Karpas-422 (cell line): Measurements from ENCODE around the gene FAM167B. TPM values are rescaled to one million over a fixed set of nuclear protein-coding genes. Genes with fewer than 3 reads are reported as not detected.

Experiments used
- DNase-seq: peaks from one replicate; pipeline ENCODE4 v3.0.0-alpha.2; 2015
- H2AFZ ChIP-seq: fragments of 200-600 bp; sonication (generic); 2 replicates; pipeline ENCODE4 v1.6.1; 2014; ENCODE audit warnings: antibody characterized with exemption, low read length, mixed read lengths
- H3K27ac ChIP-seq: fragments of 200-600 bp; sonication (generic); 2 replicates; pipeline ENCODE4 v1.5.1; 2014; ENCODE audit warnings: mild to moderate bottlenecking, low read length, moderate library complexity
- H3K27me3 ChIP-seq: fragments of 200-600 bp; sonication (generic); 2 replicates; pipeline ENCODE4 v1.6.1; 2014; ENCODE audit warnings: low read length, mixed read lengths
- H3K36me3 ChIP-seq: fragments of 200-600 bp; sonication (generic); 2 replicates; pipeline ENCODE4 v1.6.1; 2014; ENCODE audit warnings: low read length, mixed read lengths; ENCODE audit not compliant: insufficient read depth
- H3K4me1 ChIP-seq: fragments of 200-600 bp; sonication (generic); 2 replicates; pipeline ENCODE4 v1.6.1; 2014; ENCODE audit warnings: mild to moderate bottlenecking, low read length, mixed read lengths
- H3K4me2 ChIP-seq: fragments of 200-600 bp; sonication (generic); 2 replicates; pipeline ENCODE4 v1.6.1; 2014; ENCODE audit warnings: low read length, low read depth, mild to moderate bottlenecking; ENCODE audit not compliant: poor library complexity, severe bottlenecking
- H3K4me3 ChIP-seq: fragments of 200-600 bp; sonication (generic); 2 replicates; pipeline ENCODE4 v1.5.1; 2014; ENCODE audit warnings: mild to moderate bottlenecking, antibody characterized with exemption, low read length, mixed read lengths
- H3K79me2 ChIP-seq: fragments of 200-600 bp; sonication (generic); 2 replicates; pipeline ENCODE4 v1.6.1; 2014; ENCODE audit warnings: mild to moderate bottlenecking, low read length, mixed read lengths
- H3K9ac ChIP-seq: fragments of 200-600 bp; sonication (generic); 2 replicates; pipeline ENCODE4 v1.6.0; 2014; ENCODE audit warnings: low read length
- H3K9me2 ChIP-seq: fragments of 200-600 bp; sonication (generic), shearing (Covaris generic); replicated peaks from 2 replicates; pipeline ENCODE4 v1.6.0; 2014; ENCODE audit warnings: mild to moderate bottlenecking, low read length, moderate library complexity; ENCODE audit not compliant: insufficient read depth
- H3K9me3 ChIP-seq: fragments of 300-700, 200-600 bp; sonication (generic); 2 replicates; pipeline ENCODE4 v1.6.1; 2014; ENCODE audit warnings: low read length, mixed read lengths
- H4K20me1 ChIP-seq: fragments of 200-600 bp; sonication (generic); 2 replicates; pipeline ENCODE4 v1.6.1; 2014; ENCODE audit warnings: mild to moderate bottlenecking, antibody characterized with exemption, low read length, low read depth; ENCODE audit not compliant: insufficient read depth
- total RNA-seq: library from RNA; depleted of rRNA; stranded (reverse); fragments of >200 nt; shearing (Covaris generic); gene quantifications from 2 replicates; pipeline ENCODE4 v1.2.3, GENCODE V29; 2014; ENCODE audit warnings: low replicate concordance

Gene FAM167B
- total RNA-seq, 1 experiment from 2014 or later = not detected

DNA sequence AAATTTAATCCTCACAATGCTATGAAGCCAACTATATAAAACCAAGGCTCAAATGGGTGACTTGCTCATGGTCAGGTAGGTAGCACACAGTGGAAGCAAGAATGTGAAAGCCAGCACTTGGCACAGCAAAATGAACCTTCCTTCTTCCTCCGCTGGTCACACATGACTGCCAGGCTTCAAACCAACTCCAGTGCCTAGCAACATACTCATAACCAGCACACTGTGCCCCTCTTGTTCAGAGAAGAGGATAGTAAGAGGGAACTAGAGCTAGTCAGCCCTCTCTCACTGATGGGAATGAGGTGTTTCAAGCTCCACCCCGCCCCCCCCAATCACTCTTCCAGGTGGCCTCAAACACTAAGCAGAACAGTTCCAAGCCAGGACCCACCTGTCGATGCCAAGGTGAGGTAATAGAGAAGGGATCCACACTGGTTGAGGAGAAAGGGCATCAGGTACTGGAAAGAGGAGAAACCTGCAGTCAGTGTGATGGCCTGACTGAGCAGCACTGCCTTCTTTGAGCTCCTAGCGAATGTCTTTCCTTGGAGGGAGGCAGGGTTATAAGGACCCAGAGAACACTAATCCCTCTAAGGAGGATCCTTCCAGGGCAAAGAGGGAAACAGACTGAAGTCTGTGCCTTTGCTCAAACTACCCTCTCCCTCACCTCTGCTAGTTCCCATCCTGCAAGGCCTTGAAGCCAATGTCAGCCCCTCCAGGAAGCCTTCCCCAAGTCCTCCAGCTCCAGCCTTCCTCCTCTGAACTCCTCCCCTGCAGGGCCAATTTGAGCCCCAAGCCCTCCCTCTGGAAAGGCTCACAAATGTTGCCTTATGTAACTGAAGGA lies 26.1 kb upstream of the FAM167B start:
- Histone ChIP-seq H3K36me3 (peaks cover 12% of the 10 kb centered on the region; the same call in 1 of the 2 replicates), H3K79me2 (peaks cover 35% of the 10 kb centered on the region), H3K27me3 (no peaks in the 10 kb centered on the region), H2AFZ (no peak overlapping the region), H4K20me1 (no peaks in the 10 kb centered on the region), H3K9me2 (no peaks in the 10 kb centered on the region), H3K27ac (peak overlapping the region; percentile 31; the same call in 1 of the 2 replicates), H3K9ac (peak overlapping the region; percentile 95), H3K4me2 (peak overlapping the region; percentile 79), H3K4me1 (peaks cover 33% of the 10 kb centered on the region), H3K4me3 (peak overlapping the region; percentile 94), H3K9me3 (no peaks in the 10 kb centered on the region)
- DNase-seq = no peak

DNA sequence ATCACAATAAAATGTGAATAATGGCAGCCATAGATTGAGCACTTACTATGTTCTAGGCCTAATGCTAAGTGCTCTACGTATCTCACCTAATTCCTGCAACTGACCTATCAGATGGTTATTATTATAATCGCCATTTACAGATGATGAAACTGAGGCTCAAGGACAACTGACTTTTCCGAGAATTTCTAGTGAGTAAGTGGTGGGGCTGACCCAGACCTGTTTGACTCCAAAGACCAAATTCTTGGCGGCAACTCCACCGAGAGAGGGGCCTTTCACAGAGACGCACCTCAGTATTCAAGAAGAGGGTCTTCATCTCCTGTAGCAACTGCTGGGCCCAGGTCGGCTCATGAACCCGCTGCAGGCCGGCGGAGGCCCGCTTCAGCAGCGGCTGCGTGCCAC lies 25.4 kb upstream of the FAM167B start:
- Histone ChIP-seq H3K9me3 (no peaks in the 10 kb centered on the region), H3K4me3 (peak overlapping the region; percentile 94), H4K20me1 (no peaks in the 10 kb centered on the region), H3K36me3 (peaks cover 12% of the 10 kb centered on the region; the same call in 1 of the 2 replicates), H3K27ac (peak overlapping the region; percentile 31; the same call in 1 of the 2 replicates), H3K4me2 (peak overlapping the region; percentile 79), H3K4me1 (peaks cover 33% of the 10 kb centered on the region), H2AFZ (peak overlapping the region; percentile 44; the same call in 1 of the 2 replicates), H3K9ac (peak overlapping the region; percentile 95), H3K9me2 (no peaks in the 10 kb centered on the region), H3K27me3 (no peaks in the 10 kb centered on the region), H3K79me2 (peaks cover 35% of the 10 kb centered on the region)
- DNase-seq = no peak

DNA sequence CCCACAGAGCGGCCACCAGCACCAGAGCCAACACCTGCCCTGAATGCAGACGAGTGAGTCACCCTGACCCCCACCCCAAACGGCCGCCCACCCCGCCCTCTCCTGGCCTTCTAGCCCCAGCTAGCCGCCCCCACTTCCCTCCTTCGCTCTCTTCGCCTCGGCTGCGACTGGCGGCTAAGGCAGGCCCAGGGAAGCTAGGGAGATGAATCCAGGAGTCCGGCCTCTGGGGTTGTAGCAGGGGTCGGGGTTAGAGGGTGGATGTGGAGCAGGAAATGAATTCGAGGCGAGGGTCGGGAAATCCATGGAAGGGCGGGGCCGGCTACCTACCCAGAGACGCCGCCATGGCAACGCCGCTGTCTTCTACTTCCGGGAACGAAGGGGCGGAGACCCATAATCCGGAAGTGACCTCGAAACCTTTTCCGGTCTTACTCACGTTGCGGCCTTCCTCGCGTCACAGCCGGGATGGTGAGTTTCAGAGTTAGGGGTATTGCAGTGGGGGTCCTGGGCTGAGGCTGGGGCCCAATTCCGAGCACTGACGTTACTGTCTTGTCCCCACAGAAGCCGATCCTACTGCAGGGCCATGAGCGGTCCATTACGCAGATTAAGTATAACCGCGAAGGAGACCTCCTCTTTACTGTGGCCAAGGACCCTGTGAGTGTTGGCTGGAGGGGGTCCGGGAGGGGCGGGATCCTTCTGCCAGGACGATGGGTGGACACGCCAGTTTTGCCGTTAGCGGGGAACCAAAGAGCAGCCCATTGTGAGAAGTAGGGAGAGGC lies 24.9 kb upstream of the FAM167B start, which contains the start of the genes EIF3I and TMEM234:
EIF3I (plus strand) TSS at position 428 of the 776 bp plus-strand sequence; CDS start at position 463, 35 bp downstream.
TMEM234 (minus strand) TSS at position 374 of the 776 bp plus-strand sequence; CDS start at position 343, 31 bp downstream.
- peak within 1 kb of the TSS; percentile 95 for H3K9ac ChIP-seq
- H3K4me3 ChIP-seq = peak within 1 kb of the TSS; percentile 94
- no peaks in the 10 kb centered on the region for H4K20me1 ChIP-seq
- H3K36me3 ChIP-seq = peaks cover 12% of the 10 kb centered on the region; the same call in 1 of the 2 replicates
- H2AFZ ChIP-seq = peak within 1 kb of the TSS; percentile 44; the same call in 1 of the 2 replicates
- no peaks in the 10 kb centered on the region for H3K9me2 ChIP-seq
- H3K27me3 ChIP-seq = no peaks in the 10 kb centered on the region
- DNase-seq = peak; percentile 97
- H3K4me1 ChIP-seq = peaks cover 33% of the 10 kb centered on the region
- peak within 1 kb of the TSS; percentile 79 for H3K4me2 ChIP-seq
- H3K79me2 ChIP-seq = peaks cover 35% of the 10 kb centered on the region
- H3K27ac ChIP-seq = peak within 1 kb of the TSS; percentile 53; the same call in 1 of the 2 replicates
- no peaks in the 10 kb centered on the region for H3K9me3 ChIP-seq

DNA sequence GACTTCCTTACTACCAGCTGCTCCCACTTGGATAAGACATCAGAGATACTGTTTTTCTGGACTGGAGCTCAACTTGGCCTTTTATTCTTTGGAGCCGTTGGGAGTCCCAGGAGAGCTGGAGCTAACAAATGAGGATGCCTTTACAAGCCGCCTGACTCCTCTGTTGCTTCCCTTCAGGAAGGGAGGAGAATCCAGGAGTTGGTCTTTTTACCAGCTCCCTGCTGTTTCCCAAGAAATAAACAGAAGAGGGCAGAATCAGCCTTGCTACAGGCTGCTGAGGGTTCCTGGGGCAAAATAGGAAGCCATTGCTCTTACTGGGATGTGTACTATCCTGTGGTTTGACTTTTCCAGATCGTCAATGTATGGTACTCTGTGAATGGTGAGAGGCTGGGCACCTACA lies 23.3 kb upstream of the FAM167B start:
- H3K9ac ChIP-seq = peak overlapping the region; percentile 95

DNA sequence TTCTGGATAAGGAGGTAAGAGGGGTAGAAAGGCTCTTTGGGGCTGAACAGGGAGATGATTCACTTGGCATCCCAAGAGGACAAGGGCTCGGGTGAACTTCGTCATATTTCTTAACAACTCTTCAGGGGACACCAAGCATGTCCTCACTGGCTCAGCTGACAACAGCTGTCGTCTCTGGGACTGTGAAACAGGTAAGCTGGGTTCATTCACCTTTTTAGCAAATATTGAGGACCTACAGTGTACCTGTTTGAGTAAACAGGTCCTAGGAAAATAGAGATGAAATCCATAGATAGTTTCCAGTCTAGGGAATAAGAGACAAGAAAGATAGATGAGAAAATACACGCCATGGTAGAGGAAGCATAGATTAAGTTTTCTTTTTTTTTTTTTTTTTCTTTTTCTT lies 22.7 kb upstream of the FAM167B start:
- Histone ChIP-seq H3K4me2 (no peak overlapping the region), H3K4me3 (no peak overlapping the region), H3K27ac (no peak overlapping the region), H4K20me1 (no peaks in the 10 kb centered on the region), H2AFZ (no peak overlapping the region), H3K9me2 (no peaks in the 10 kb centered on the region), H3K36me3 (peaks cover 21% of the 10 kb centered on the region; the same call in 1 of the 2 replicates), H3K9me3 (no peaks in the 10 kb centered on the region), H3K27me3 (no peaks in the 10 kb centered on the region), H3K9ac (no peak overlapping the region), H3K79me2 (peaks cover 35% of the 10 kb centered on the region), H3K4me1 (peaks cover 29% of the 10 kb centered on the region)
- DNase-seq = no peak

More for the DNA sequence above, 23.3 kb upstream of the FAM167B start:
- no peak for DNase-seq
- Histone ChIP-seq H2AFZ (no peak overlapping the region), H3K4me1 (peaks cover 29% of the 10 kb centered on the region), H3K9me3 (no peaks in the 10 kb centered on the region), H3K79me2 (peaks cover 35% of the 10 kb centered on the region), H3K36me3 (peaks cover 21% of the 10 kb centered on the region; the same call in 1 of the 2 replicates), H3K9me2 (no peaks in the 10 kb centered on the region), H3K27me3 (no peaks in the 10 kb centered on the region), H3K4me3 (peak overlapping the region; percentile 94), H3K27ac (no peak overlapping the region), H3K4me2 (peak overlapping the region; percentile 79), H4K20me1 (no peaks in the 10 kb centered on the region)

DNA sequence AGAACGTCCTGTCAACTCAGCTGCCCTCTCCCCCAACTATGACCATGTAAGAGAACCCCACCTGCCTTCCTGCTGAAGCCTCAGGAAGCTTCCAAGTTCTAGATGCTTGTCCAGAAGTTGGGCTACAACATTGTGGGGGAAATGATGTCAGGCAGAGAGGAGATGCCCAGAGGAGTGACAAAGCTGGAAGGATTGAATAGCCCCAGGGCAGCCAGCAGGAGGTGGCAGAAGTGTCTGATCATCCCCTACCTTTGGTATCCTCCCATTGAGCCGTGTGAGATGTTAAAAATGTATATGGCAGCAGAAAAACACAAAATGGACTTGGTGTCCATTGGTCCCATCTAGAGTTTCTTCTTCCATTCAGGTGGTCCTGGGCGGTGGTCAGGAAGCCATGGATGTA lies 18.3 kb upstream of the FAM167B start:
- Histone ChIP-seq H3K4me1 (peaks cover 19% of the 10 kb centered on the region), H3K36me3 (peaks cover 21% of the 10 kb centered on the region; the same call in 1 of the 2 replicates), H2AFZ (no peak overlapping the region), H3K4me2 (no peak overlapping the region), H3K9ac (no peak overlapping the region), H3K9me3 (no peaks in the 10 kb centered on the region), H3K9me2 (no peaks in the 10 kb centered on the region), H4K20me1 (no peaks in the 10 kb centered on the region), H3K27me3 (no peaks in the 10 kb centered on the region), H3K79me2 (peaks cover 6% of the 10 kb centered on the region), H3K4me3 (no peak overlapping the region), H3K27ac (no peak overlapping the region)
- no peak for DNase-seq

DNA sequence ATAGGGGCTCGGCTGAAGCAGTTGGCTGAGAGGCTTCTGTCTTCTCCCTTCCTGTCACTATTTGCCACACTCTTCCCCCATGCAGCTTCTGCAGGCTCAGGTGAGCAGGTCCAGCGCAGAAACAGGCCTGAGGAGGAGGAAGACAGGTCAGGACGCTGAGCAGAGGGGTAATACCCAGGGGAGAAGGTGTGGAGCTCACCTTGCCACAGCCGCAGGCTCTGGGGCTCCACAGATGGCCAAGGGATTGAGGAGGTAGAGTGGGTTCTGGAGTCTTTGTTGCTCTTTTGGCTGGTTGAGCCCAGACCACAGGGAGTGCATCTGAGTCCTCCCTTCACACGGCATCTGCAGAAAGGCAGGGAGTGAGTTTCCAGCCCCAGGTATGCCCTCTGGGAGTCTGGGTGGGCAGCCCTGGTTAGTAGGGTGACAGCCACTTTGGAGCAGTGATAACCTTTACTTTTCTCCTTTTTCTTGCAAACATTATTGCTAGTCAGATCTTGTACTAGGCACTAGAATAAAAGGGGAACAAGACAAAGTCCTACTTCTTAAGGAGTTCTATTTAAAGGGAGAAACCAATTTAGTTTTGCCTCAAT lies 15.1 kb upstream of the FAM167B start:
- peaks cover 12% of the 10 kb centered on the region; the same call in 1 of the 2 replicates for H3K36me3 ChIP-seq
- no peaks in the 10 kb centered on the region for H3K9me3 ChIP-seq
- H3K27ac ChIP-seq = peak overlapping the region; percentile 51
- H3K4me1 ChIP-seq = peaks cover 31% of the 10 kb centered on the region
- H2AFZ ChIP-seq = no peak overlapping the region
- no peaks in the 10 kb centered on the region for H3K27me3 ChIP-seq
- peak; percentile 41 for DNase-seq
- H3K79me2 ChIP-seq = no peaks in the 10 kb centered on the region
- no peak overlapping the region for H3K4me3 ChIP-seq
- no peaks in the 10 kb centered on the region for H3K9me2 ChIP-seq
- H3K4me2 ChIP-seq = no peak overlapping the region
- 0 out of 2 replicates have a peak overlapping the region, but pooled peaks have one; percentile 25 for H3K9ac ChIP-seq
- no peaks in the 10 kb centered on the region for H4K20me1 ChIP-seq
